22Rv1 (cell line): ENCODE results near the gene SPOCK1.

Experiments used
- CTCF ChIP-seq: fragments of 450-650 bp; IDR thresholded peaks from 2 replicates; pipeline ENCODE4 v1.5.1; 2017; ENCODE audit warnings: mild to moderate bottlenecking
- ZFX ChIP-seq: fragments of 450-650 bp; IDR thresholded peaks from 2 replicates; pipeline ENCODE4 v1.6.1; 2017; ENCODE audit warnings: antibody characterized with exemption, borderline replicate concordance

- TF ChIP-seq CTCF (no peak), ZFX (no peak)
Measured at GRCh38 chr5:137347865-137348264, 151.3 kb downstream of the SPOCK1 start.
